ENCODE data around the gene ZFYVE9.
"Not testable (repeated sequence)": the region's sequence is repeated elsewhere in the genome, so short reads cannot be mapped to it uniquely, and the experiment has no call there.

ZFYVE9 gene

GRCh38 chr1:52141513-52142219 is at the start of gene ZFYVE9:
TSS of gene ZFYVE9 (plus strand) at chr1:52142089. CDS start at chr1:52233207, 91,118 bp downstream.
- Histone ChIP-seq H3K4me3 (ENCODE audit: low read length in 2 of 2) (peak within 1 kb of the TSS; percentile 74 to 81), H3K36me3 (ENCODE audit: control insufficient read depth in 2 of 2, insufficient read depth in 2 of 2, low read length in 2 of 2) (no peaks in the 10 kb centered on the region), H3K4me1 (ENCODE audit: control insufficient read depth in 2 of 2, insufficient read depth in 2 of 2, low read length in 2 of 2) (peaks cover 8 to 18% of the 10 kb centered on the region in 2 donors), H3K9ac (ENCODE audit: low read depth in 1 of 2, low read length in 2 of 2) (peak within 1 kb of the TSS; percentile 75 to 92), H3K27ac (ENCODE audit: low read depth in 2 of 2, low read length in 2 of 2) (peak within 1 kb of the TSS; percentile 85), H3K27me3 (ENCODE audit: control insufficient read depth in 2 of 2, insufficient read depth in 2 of 2, low read length in 2 of 2) (no peaks in the 10 kb centered on the region), H3K9me3 (ENCODE audit: control insufficient read depth in 2 of 2, low read length in 2 of 2) (no peaks in the 10 kb centered on the region)

GRCh38 chr1:52094300-52094699 is 47.6 kb upstream of the ZFYVE9 start:
- H3K36me3 ChIP-seq (ENCODE audit: control insufficient read depth in 2 of 2, insufficient read depth in 2 of 2, low read length in 2 of 2); H3K27ac ChIP-seq (ENCODE audit: low read depth in 2 of 2, low read length in 2 of 2); H3K9me3 ChIP-seq (ENCODE audit: control insufficient read depth in 2 of 2, low read length in 2 of 2); H3K4me1 ChIP-seq (ENCODE audit: control insufficient read depth in 2 of 2, insufficient read depth in 2 of 2, low read length in 2 of 2); H3K9ac ChIP-seq (ENCODE audit: low read depth in 1 of 2, low read length in 2 of 2); H3K27me3 ChIP-seq (ENCODE audit: control insufficient read depth in 2 of 2, insufficient read depth in 2 of 2, low read length in 2 of 2); H3K4me3 ChIP-seq (ENCODE audit: low read length in 2 of 2): not testable (repeated sequence)

- Histone ChIP-seq H3K27ac (ENCODE audit: low read depth in 2 of 2, low read length in 2 of 2) (no peak overlapping the region), H3K27me3 (ENCODE audit: control insufficient read depth in 2 of 2, insufficient read depth in 2 of 2, low read length in 2 of 2) (no peaks in the 10 kb centered on the region), H3K4me3 (ENCODE audit: low read length in 2 of 2) (no peak overlapping the region), H3K36me3 (ENCODE audit: control insufficient read depth in 2 of 2, insufficient read depth in 2 of 2, low read length in 2 of 2) (no peaks in the 10 kb centered on the region), H3K4me1 (ENCODE audit: control insufficient read depth in 2 of 2, insufficient read depth in 2 of 2, low read length in 2 of 2) (no peaks in the 10 kb centered on the region), H3K9me3 (ENCODE audit: control insufficient read depth in 2 of 2, low read length in 2 of 2) (no peaks in the 10 kb centered on the region), H3K9ac (ENCODE audit: low read depth in 1 of 2, low read length in 2 of 2) (no peak overlapping the region)
Observed at GRCh38 chr1:52096216-52096615, 45.7 kb upstream of the ZFYVE9 start.

- Histone ChIP-seq H3K4me3 (ENCODE audit: low read length in 2 of 2) (no peak overlapping the region), H3K36me3 (ENCODE audit: control insufficient read depth in 2 of 2, insufficient read depth in 2 of 2, low read length in 2 of 2) (no peaks in the 10 kb centered on the region), H3K4me1 (ENCODE audit: control insufficient read depth in 2 of 2, insufficient read depth in 2 of 2, low read length in 2 of 2) (no peaks in the 10 kb centered on the region), H3K9me3 (ENCODE audit: control insufficient read depth in 2 of 2, low read length in 2 of 2) (no peaks in the 10 kb centered on the region), H3K9ac (ENCODE audit: low read depth in 1 of 2, low read length in 2 of 2) (no peak overlapping the region), H3K27ac (ENCODE audit: low read depth in 2 of 2, low read length in 2 of 2) (no peak overlapping the region), H3K27me3 (ENCODE audit: control insufficient read depth in 2 of 2, insufficient read depth in 2 of 2, low read length in 2 of 2) (no peaks in the 10 kb centered on the region)
Observed at GRCh38 chr1:52098139-52098871, 43.6 kb upstream of the ZFYVE9 start.

GRCh38 chr1:52102336-52103013 is 39.4 kb upstream of the ZFYVE9 start:
- H3K4me3 ChIP-seq (ENCODE audit: low read length in 2 of 2) = no peak overlapping the region
- H3K4me1 ChIP-seq (ENCODE audit: control insufficient read depth in 2 of 2, insufficient read depth in 2 of 2, low read length in 2 of 2) = no peaks in the 10 kb centered on the region
- H3K27me3 ChIP-seq (ENCODE audit: control insufficient read depth in 2 of 2, insufficient read depth in 2 of 2, low read length in 2 of 2) = no peaks in the 10 kb centered on the region
- H3K36me3 ChIP-seq (ENCODE audit: control insufficient read depth in 2 of 2, insufficient read depth in 2 of 2, low read length in 2 of 2) = no peaks in the 10 kb centered on the region
- no peak overlapping the region for H3K27ac ChIP-seq (ENCODE audit: low read depth in 2 of 2, low read length in 2 of 2)
- no peak overlapping the region for H3K9ac ChIP-seq (ENCODE audit: low read depth in 1 of 2, low read length in 2 of 2)
- no peaks in the 10 kb centered on the region for H3K9me3 ChIP-seq (ENCODE audit: control insufficient read depth in 2 of 2, low read length in 2 of 2)

- no peaks in the 10 kb centered on the region for H3K27me3 ChIP-seq (ENCODE audit: control insufficient read depth in 2 of 2, insufficient read depth in 2 of 2, low read length in 2 of 2)
- no peak overlapping the region for H3K9ac ChIP-seq (ENCODE audit: low read depth in 1 of 2, low read length in 2 of 2)
- no peak overlapping the region for H3K27ac ChIP-seq (ENCODE audit: low read depth in 2 of 2, low read length in 2 of 2)
- H3K4me1 ChIP-seq (ENCODE audit: control insufficient read depth in 2 of 2, insufficient read depth in 2 of 2, low read length in 2 of 2) = no peaks in the 10 kb centered on the region
- no peak overlapping the region for H3K4me3 ChIP-seq (ENCODE audit: low read length in 2 of 2)
- H3K36me3 ChIP-seq (ENCODE audit: control insufficient read depth in 2 of 2, insufficient read depth in 2 of 2, low read length in 2 of 2) = no peaks in the 10 kb centered on the region
- no peaks in the 10 kb centered on the region for H3K9me3 ChIP-seq (ENCODE audit: control insufficient read depth in 2 of 2, low read length in 2 of 2)
Observed at GRCh38 chr1:52111492-52111891, 30.4 kb upstream of the ZFYVE9 start.

- H3K4me3 ChIP-seq (ENCODE audit: low read length in 2 of 2) = no peak overlapping the region
- no peaks in the 10 kb centered on the region for H3K36me3 ChIP-seq (ENCODE audit: control insufficient read depth in 2 of 2, insufficient read depth in 2 of 2, low read length in 2 of 2)
- H3K27ac ChIP-seq (ENCODE audit: low read depth in 2 of 2, low read length in 2 of 2) = no peak overlapping the region
Observed at GRCh38 chr1:52112489-52112888, 29.4 kb upstream of the ZFYVE9 start.

GRCh38 chr1:52119301-52120079 is 22.4 kb upstream of the ZFYVE9 start:
- Histone ChIP-seq H3K4me3 (ENCODE audit: low read length in 2 of 2) (no peak overlapping the region), H3K9me3 (ENCODE audit: control insufficient read depth in 2 of 2, low read length in 2 of 2) (no peaks in the 10 kb centered on the region), H3K27me3 (ENCODE audit: control insufficient read depth in 2 of 2, insufficient read depth in 2 of 2, low read length in 2 of 2) (no peaks in the 10 kb centered on the region), H3K36me3 (ENCODE audit: control insufficient read depth in 2 of 2, insufficient read depth in 2 of 2, low read length in 2 of 2) (no peaks in the 10 kb centered on the region), H3K4me1 (ENCODE audit: control insufficient read depth in 2 of 2, insufficient read depth in 2 of 2, low read length in 2 of 2) (no peaks in the 10 kb centered on the region), H3K27ac (ENCODE audit: low read depth in 2 of 2, low read length in 2 of 2) (no peak overlapping the region), H3K9ac (ENCODE audit: low read depth in 1 of 2, low read length in 2 of 2) (no peak overlapping the region)

More at GRCh38 chr1:52112489-52112888, 29.4 kb upstream of the ZFYVE9 start:
- Histone ChIP-seq H3K9me3 (ENCODE audit: control insufficient read depth in 2 of 2, low read length in 2 of 2) (no peaks in the 10 kb centered on the region), H3K27me3 (ENCODE audit: control insufficient read depth in 2 of 2, insufficient read depth in 2 of 2, low read length in 2 of 2) (no peaks in the 10 kb centered on the region), H3K4me1 (ENCODE audit: control insufficient read depth in 2 of 2, insufficient read depth in 2 of 2, low read length in 2 of 2) (no peaks in the 10 kb centered on the region), H3K9ac (ENCODE audit: low read depth in 1 of 2, low read length in 2 of 2) (no peak overlapping the region)

GRCh38 chr1:52122384-52122783 is 19.5 kb upstream of the ZFYVE9 start:
- Histone ChIP-seq H3K4me1 (ENCODE audit: control insufficient read depth in 2 of 2, insufficient read depth in 2 of 2, low read length in 2 of 2) (no peaks in the 10 kb centered on the region), H3K36me3 (ENCODE audit: control insufficient read depth in 2 of 2, insufficient read depth in 2 of 2, low read length in 2 of 2) (no peaks in the 10 kb centered on the region), H3K4me3 (ENCODE audit: low read length in 2 of 2) (no peak overlapping the region), H3K27ac (ENCODE audit: low read depth in 2 of 2, low read length in 2 of 2) (no peak overlapping the region), H3K9me3 (ENCODE audit: control insufficient read depth in 2 of 2, low read length in 2 of 2) (no peaks in the 10 kb centered on the region), H3K9ac (ENCODE audit: low read depth in 1 of 2, low read length in 2 of 2) (no peak overlapping the region), H3K27me3 (ENCODE audit: control insufficient read depth in 2 of 2, insufficient read depth in 2 of 2, low read length in 2 of 2) (no peaks in the 10 kb centered on the region)

All from mucosa of rectum (tissue), 2 donors.